H9 (cell line): ENCODE data around the gene NUMBL. TPM values are rescaled to one million over a fixed set of nuclear protein-coding genes. Genes with fewer than 3 reads are reported as not detected.
"Not testable (repeated sequence)": the region's sequence is repeated elsewhere in the genome, so short reads cannot be mapped to it uniquely, and the experiment has no call there.

Experiments used
- DNase-seq: peaks from one replicate; pipeline ENCODE4 v3.0.0-alpha.2; 2017
- H2AFZ ChIP-seq: one replicate; pipeline ENCODE4 v1.6.1; 2013; ENCODE audit warnings: mild to moderate bottlenecking, low read length, control low read depth, moderate library complexity
- H2AK5ac ChIP-seq: 2 replicates; pipeline ENCODE4 v1.6.1; 2013; ENCODE audit warnings: low read length, control low read depth, mixed read lengths; ENCODE audit not compliant: insufficient read length
- H2BK120ac ChIP-seq: one replicate; pipeline ENCODE4 v1.6.1; 2013; ENCODE audit warnings: low read depth, mild to moderate bottlenecking, low read length, control low read depth, inconsistent platforms; ENCODE audit not compliant: poor library complexity, severe bottlenecking
- H2BK12ac ChIP-seq: 2 replicates; pipeline ENCODE4 v1.6.1; 2013; ENCODE audit warnings: low read length, control low read depth, mixed read lengths, low read depth; ENCODE audit not compliant: insufficient read length
- H2BK15ac ChIP-seq: 2 replicates; pipeline ENCODE4 v1.6.1; 2013; ENCODE audit warnings: low read depth, low read length, control low read depth
- H2BK20ac ChIP-seq: one replicate; pipeline ENCODE4 v1.6.1; 2013; ENCODE audit warnings: low read depth, mild to moderate bottlenecking, low read length, control low read depth, inconsistent platforms; ENCODE audit not compliant: poor library complexity, severe bottlenecking
- H2BK5ac ChIP-seq: 2 replicates; pipeline ENCODE4 v1.6.1; 2013; ENCODE audit warnings: low read length, control low read depth, mixed read lengths; ENCODE audit not compliant: insufficient read length
- H3K14ac ChIP-seq: 2 replicates; pipeline ENCODE4 v1.6.1; 2013; ENCODE audit warnings: low read length, control low read depth; ENCODE audit not compliant: insufficient read depth
- H3K18ac ChIP-seq: 2 replicates; pipeline ENCODE4 v1.6.1; 2013; ENCODE audit warnings: low read depth, mild to moderate bottlenecking, mixed read lengths, low read length, control low read depth; ENCODE audit not compliant: insufficient read length
- H3K23ac ChIP-seq: 2 replicates; pipeline ENCODE4 v1.6.1; 2013; ENCODE audit warnings: low read length, control low read depth, mixed read lengths, low read depth; ENCODE audit not compliant: insufficient read length
- H3K23me2 ChIP-seq: 2 replicates; pipeline ENCODE4 v1.6.1; 2013; ENCODE audit warnings: low read depth, mild to moderate bottlenecking, mixed read lengths, low read length, control low read depth; ENCODE audit not compliant: insufficient read length, poor library complexity, severe bottlenecking
- H3K27ac ChIP-seq: 2 replicates; pipeline ENCODE4 v1.5.1; 2013; ENCODE audit warnings: low read length, control low read depth, mixed read lengths, low read depth; ENCODE audit not compliant: insufficient read length
- H3K27me3 ChIP-seq: 2 replicates; pipeline ENCODE4 v1.6.1; 2013; ENCODE audit warnings: low read length, control low read depth, inconsistent platforms; ENCODE audit not compliant: insufficient read depth
- H3K4ac ChIP-seq: 2 replicates; pipeline ENCODE4 v1.6.1; 2013; ENCODE audit warnings: low read depth, mild to moderate bottlenecking, control low read depth, inconsistent platforms, low read length, moderate library complexity
- H3K4me1 ChIP-seq: 2 replicates; pipeline ENCODE4 v1.6.1; 2013; ENCODE audit warnings: low read length, control low read depth, inconsistent platforms; ENCODE audit not compliant: insufficient read depth
- H3K4me2 ChIP-seq: 2 replicates; pipeline ENCODE4 v1.6.1; 2013; ENCODE audit warnings: low read length, control low read depth, mixed read lengths; ENCODE audit not compliant: insufficient read length, insufficient read depth
- H3K56ac ChIP-seq: 2 replicates; pipeline ENCODE4 v1.6.1; 2013; ENCODE audit warnings: low read depth, mild to moderate bottlenecking, mixed read lengths, low read length, control low read depth; ENCODE audit not compliant: insufficient read length
- H3K79me1 ChIP-seq: 2 replicates; pipeline ENCODE4 v1.6.1; 2013; ENCODE audit warnings: low read depth, mild to moderate bottlenecking, moderate library complexity, low read length, control low read depth, inconsistent platforms; ENCODE audit not compliant: insufficient read depth, poor library complexity, severe bottlenecking
- H3K79me2 ChIP-seq: 2 replicates; pipeline ENCODE4 v1.6.1; 2013; ENCODE audit warnings: low read length, control low read depth, inconsistent platforms; ENCODE audit not compliant: insufficient read depth
- H3K9ac ChIP-seq: 2 replicates; pipeline ENCODE4 v1.6.1; 2013; ENCODE audit warnings: low read length, control low read depth, mixed read lengths; ENCODE audit not compliant: insufficient read length; ENCODE audit errors: extremely low read depth
- H3K9me3 ChIP-seq: one replicate; pipeline ENCODE4 v1.6.1; 2013; ENCODE audit warnings: low read depth, low read length, inconsistent platforms; ENCODE audit not compliant: control insufficient read depth
- H3T11ph ChIP-seq: one replicate; pipeline ENCODE4 v1.6.1; 2013; ENCODE audit warnings: mild to moderate bottlenecking, low read length, control low read depth, inconsistent platforms
- H4K20me1 ChIP-seq: one replicate; pipeline ENCODE4 v1.6.1; 2013; ENCODE audit not compliant: control insufficient read depth, insufficient read length, insufficient read depth
- H4K5ac ChIP-seq: 2 replicates; pipeline ENCODE4 v1.6.1; 2013; ENCODE audit warnings: low read depth, mild to moderate bottlenecking, mixed read lengths, low read length, control low read depth; ENCODE audit not compliant: insufficient read length
- H4K8ac ChIP-seq: replicated peaks from 2 replicates; pipeline ENCODE4 v1.6.1; 2013; ENCODE audit warnings: low read length, control low read depth, mixed read lengths, low read depth; ENCODE audit not compliant: insufficient read length
- H4K91ac ChIP-seq: 2 replicates; pipeline ENCODE4 v1.6.1; 2013; ENCODE audit warnings: low read depth, mild to moderate bottlenecking, moderate library complexity, mixed read lengths, low read length, control low read depth; ENCODE audit not compliant: insufficient read length
- H3K27ac Mint-ChIP-seq, 3 experiments: 2 replicates in 2 of 3; 3 replicates in 1 of 3; pipeline ENCODE4 v1.8.0; 2020 to 2021; ENCODE audit warnings: mixed read lengths in 3 of 3, mild to moderate bottlenecking in 1 of 3, moderate library complexity in 1 of 3
- H3K27me3 Mint-ChIP-seq: 2 replicates; pipeline ENCODE4 v1.8.0; 2021; ENCODE audit warnings: low read depth, mild to moderate bottlenecking, moderate library complexity, mixed read lengths
- H3K36me3 Mint-ChIP-seq, 3 experiments: 2 replicates in 2 of 3; 3 replicates in 1 of 3; pipeline ENCODE4 v1.8.0; 2020 to 2021; ENCODE audit warnings: low read depth in 3 of 3, mixed read lengths in 3 of 3; ENCODE audit not compliant: insufficient read depth in 1 of 3
- H3K4me1 Mint-ChIP-seq, 2 experiments: 2 replicates each; pipeline ENCODE4 v1.8.0; 2020; ENCODE audit warnings: mixed read lengths in 2 of 2
- H3K4me3 Mint-ChIP-seq, 2 experiments: 2 replicates in 1 of 2; 3 replicates in 1 of 2; pipeline ENCODE4 v1.8.0; 2020 to 2021; ENCODE audit warnings: mild to moderate bottlenecking in 2 of 2, mixed read lengths in 2 of 2, moderate library complexity in 1 of 2
- H3K9me3 Mint-ChIP-seq, 2 experiments: 2 replicates in 1 of 2; 3 replicates in 1 of 2; pipeline ENCODE4 v1.8.0; 2020; ENCODE audit warnings: mild to moderate bottlenecking in 2 of 2, mixed read lengths in 2 of 2, moderate library complexity in 1 of 2
- CTCF ChIP-seq: fragments of 200-600 bp; sonication (generic); conservative IDR thresholded peaks from 3 replicates; pipeline ENCODE4 v1.8.0; 2021; ENCODE audit warnings: antibody characterized with exemption, mild to moderate bottlenecking
- WGBS: extraction: QIAGEN DNeasy Blood & Tissue Kit; methylation state at CpG from one replicate; pipeline ENCODE4 v1.1.7; 2013; ENCODE audit warnings: missing lambda C conversion rate, low lambda C conversion rate, mixed read lengths; ENCODE audit not compliant: insufficient read length; ENCODE audit errors: extremely low coverage; 5-methylcytosine and 5-hydroxymethylcytosine counted together
- total RNA-seq: library from RNA; stranded (reverse); gene quantifications from 2 replicates; pipeline ENCODE4 v1.2.1, GENCODE V29; 2021

The NUMBL gene
- total RNA-seq, 1 experiment from 2014 or later, result 34.5 TPM

- H3K14ac ChIP-seq, result no peak overlapping the region; the same call in 1 of the 2 replicates
- H3K9me3 ChIP-seq, result no peaks in the 10 kb centered on the region
- no peak overlapping the region for H4K5ac ChIP-seq
- H3K27me3 Mint-ChIP-seq, result peaks cover 6% of the 10 kb centered on the region
- H3K79me2 ChIP-seq, result no peaks in the 10 kb centered on the region
- no peak overlapping the region for H2BK12ac ChIP-seq
- H2AK5ac ChIP-seq, result no peak overlapping the region
- H3K4me2 ChIP-seq, result no peak overlapping the region
- no peak overlapping the region for H4K8ac ChIP-seq
- no peaks in the 10 kb centered on the region for H3K36me3 Mint-ChIP-seq
- H2BK20ac ChIP-seq, result no peak overlapping the region
- no peak overlapping the region for H2BK120ac ChIP-seq
- no peak overlapping the region for H3K4ac ChIP-seq
- H3K9ac ChIP-seq, result no peak overlapping the region
- no peaks in the 10 kb centered on the region for H3K9me3 Mint-ChIP-seq
- no peak for TF ChIP-seq CTCF
- H2BK15ac ChIP-seq, result no peak overlapping the region
- no peaks in the 10 kb centered on the region for H3K4me1 ChIP-seq
- H3T11ph ChIP-seq, result no peak overlapping the region
- H3K56ac ChIP-seq, result no peak overlapping the region
- H3K27ac ChIP-seq, result no peak overlapping the region
- no peak overlapping the region for H3K18ac ChIP-seq
- no peak overlapping the region for H3K4me3 Mint-ChIP-seq
- no peak overlapping the region for H3K23ac ChIP-seq
- H2AFZ ChIP-seq, result no peak overlapping the region
- H4K20me1 ChIP-seq, result no peaks in the 10 kb centered on the region
- H2BK5ac ChIP-seq, result no peak overlapping the region
- H3K27me3 ChIP-seq, result no peaks in the 10 kb centered on the region; the same call in 1 of the 2 replicates
- no peaks in the 10 kb centered on the region for H3K79me1 ChIP-seq
- no peak for DNase-seq
- no peak overlapping the region for H3K27ac Mint-ChIP-seq
- WGBS, result no CpG with 5 or more reads among the region's 8 CpGs
- H3K23me2 ChIP-seq, result no peaks in the 10 kb centered on the region
- peaks cover 0 to 6% of the 10 kb centered on the region in 2 experiments; a peak in 2 of 4 replicates for H3K4me1 Mint-ChIP-seq
- no peak overlapping the region for H4K91ac ChIP-seq
These were observed 32.4 kb downstream of the NUMBL start for GRCh38 chr19:40658031-40658430.

- not testable (repeated sequence) for H4K5ac ChIP-seq, H2BK15ac ChIP-seq, H3K23ac ChIP-seq, H3K79me2 ChIP-seq, H2AK5ac ChIP-seq, H2BK5ac ChIP-seq, H3K27me3 ChIP-seq, H2AFZ ChIP-seq, H2BK12ac ChIP-seq, H3K56ac ChIP-seq, H2BK20ac ChIP-seq, H3K4me1 Mint-ChIP-seq, H3K4me3 Mint-ChIP-seq, H4K20me1 ChIP-seq, H3K27ac Mint-ChIP-seq, H3K9ac ChIP-seq, H3K27ac ChIP-seq, H3K9me3 ChIP-seq, H3T11ph ChIP-seq, H3K9me3 Mint-ChIP-seq, H3K18ac ChIP-seq, H4K8ac ChIP-seq, H3K4me1 ChIP-seq, H4K91ac ChIP-seq, H2BK120ac ChIP-seq, H3K36me3 Mint-ChIP-seq, H3K23me2 ChIP-seq, H3K4me2 ChIP-seq, DNase-seq, H3K79me1 ChIP-seq, H3K4ac ChIP-seq, H3K14ac ChIP-seq
- no CpG with 5 or more reads among the region's 7 CpGs for WGBS
- peaks cover 14% of the 10 kb centered on the region for H3K27me3 Mint-ChIP-seq
These were observed 34.8 kb downstream of the NUMBL start for GRCh38 chr19:40655684-40656083.
